HG03378 (cell line): ENCODE measurements around the gene RPL23.
"Not testable (repeated sequence)": the region's sequence is repeated elsewhere in the genome, so short reads cannot be mapped to it uniquely, and the experiment has no call there.

Experiments
- ATAC-seq: cut with Tn5 transposase; IDR thresholded peaks from one replicate; pipeline ENCODE4 v1.9.1; 2021; ENCODE audit warnings: mild to moderate bottlenecking, moderate library complexity; ENCODE audit not compliant: unreplicated experiment

The RPL23 gene

GRCh38 chr17:38868817-38869525 lies 15.4 kb upstream of the RPL23 start:
- ATAC-seq = peak; percentile 38

GRCh38 chr17:38867968-38868816 lies 14.7 kb upstream of the RPL23 start:
- ATAC-seq = no peak

- no peak for ATAC-seq
These were observed 13.9 kb upstream of the RPL23 start for GRCh38 chr17:38867179-38867967.

GRCh38 chr17:38864636-38865398 lies 11.3 kb upstream of the RPL23 start:
- ATAC-seq = no peak

GRCh38 chr17:38861399-38861843 lies 7.9 kb upstream of the RPL23 start:
- no peak for ATAC-seq

- no peak for ATAC-seq
These were observed 3.8 kb upstream of the RPL23 start for GRCh38 chr17:38857271-38857670.

- not testable (repeated sequence) for ATAC-seq
These were observed 1.7 kb upstream of the RPL23 start for GRCh38 chr17:38855101-38855714.

GRCh38 chr17:38852771-38853291 lies 690 bp downstream of the RPL23 start:
- ATAC-seq = no peak

- ATAC-seq = no peak
These were observed 2.1 kb downstream of the RPL23 start for GRCh38 chr17:38851434-38851833.

- no peak for ATAC-seq
These were observed 3.1 kb downstream of the RPL23 start for GRCh38 chr17:38850374-38850773.

- ATAC-seq = no peak
These were observed 4.4 kb downstream of the RPL23 start for GRCh38 chr17:38848939-38849605.

GRCh38 chr17:38848557-38848891 lies 5.0 kb downstream of the RPL23 start:
- no peak for ATAC-seq

GRCh38 chr17:38844261-38844757 lies 9.2 kb downstream of the RPL23 start:
- no peak for ATAC-seq

GRCh38 chr17:38825762-38826247 lies 27.7 kb downstream of the RPL23 start:
- no peak for ATAC-seq

GRCh38 chr17:38824899-38825761 lies 28.4 kb downstream of the RPL23 start, which contains the start of gene CWC25:
TSS of gene CWC25 (minus strand) at chr17:38825321. CDS start at chr17:38825183, 138 bp downstream.
- ATAC-seq = peak; percentile 76

GRCh38 chr17:38815576-38816193 lies 37.8 kb downstream of the RPL23 start:
- ATAC-seq = no peak

GRCh38 chr17:38809828-38810227 lies 43.7 kb downstream of the RPL23 start:
- ATAC-seq = no peak
